HEK293 (cell line): ENCODE results near the gene EMSY.

Experiments used
- CTCF ChIP-seq: fragments of 450-650 bp; formaldehyde crosslinking; IDR thresholded peaks from 2 replicates; pipeline ENCODE4 v1.5.1; 2016; ENCODE audit warnings: missing biosample characterization, missing genetic modification characterization
- KLF10 ChIP-seq: fragments of 450-650 bp; IDR thresholded peaks from 2 replicates; pipeline ENCODE4 v1.5.1; 2018; ENCODE audit warnings: missing biosample characterization, mild to moderate bottlenecking, missing genetic modification characterization
- REST ChIP-seq: fragments of 450-650 bp; formaldehyde crosslinking; IDR thresholded peaks from 2 replicates; pipeline ENCODE4 v1.5.1; 2016; ENCODE audit warnings: missing biosample characterization, missing genetic modification characterization
- ZBTB17 ChIP-seq: fragments of 450-650 bp; formaldehyde crosslinking; IDR thresholded peaks from 2 replicates; pipeline ENCODE4 v1.5.1; 2016; ENCODE audit warnings: missing biosample characterization, missing genetic modification characterization
- ZFP37 ChIP-seq: fragments of 450-650 bp; formaldehyde crosslinking; IDR thresholded peaks from 2 replicates; pipeline ENCODE4 v1.5.1; 2016; ENCODE audit warnings: missing biosample characterization, missing genetic modification characterization
- ZFP41 ChIP-seq: fragments of 450-650 bp; formaldehyde crosslinking; IDR thresholded peaks from 2 replicates; pipeline ENCODE4 v1.5.1; 2016; ENCODE audit warnings: missing biosample characterization, missing genetic modification characterization, borderline replicate concordance
- ZNF324 ChIP-seq: fragments of 450-650 bp; formaldehyde crosslinking; IDR thresholded peaks from 2 replicates; pipeline ENCODE4 v1.5.1; 2016; ENCODE audit warnings: missing biosample characterization, missing genetic modification characterization
- ZNF362 ChIP-seq: fragments of 450-650 bp; formaldehyde crosslinking; IDR thresholded peaks from 2 replicates; pipeline ENCODE4 v1.5.1; 2016; ENCODE audit warnings: missing biosample characterization, missing genetic modification characterization
- ZNF449 ChIP-seq: fragments of 450-650 bp; formaldehyde crosslinking; IDR thresholded peaks from 2 replicates; pipeline ENCODE4 v1.5.1; 2017; ENCODE audit warnings: missing biosample characterization, mild to moderate bottlenecking, missing genetic modification characterization, moderate library complexity
- ZNF624 ChIP-seq: fragments of 450-650 bp; formaldehyde crosslinking; IDR thresholded peaks from 2 replicates; pipeline ENCODE4 v1.5.1; 2017; ENCODE audit warnings: missing biosample characterization, missing genetic modification characterization

GRCh38 chr11:76410851-76411357 is 33.9 kb upstream of the EMSY start:
- TF ChIP-seq CTCF (no peak), REST (tag by site-specific recombination) (no peak), ZFP37 (tag by site-specific recombination) (no peak), ZNF324 (tag by site-specific recombination) (no peak), ZBTB17 (tag by site-specific recombination) (no peak), ZNF449 (tag by site-specific recombination) (no peak), ZFP41 (tag by site-specific recombination) (no peak), KLF10 (tag by site-specific recombination) (no peak), ZNF362 (tag by site-specific recombination) (no peak), ZNF624 (tag by site-specific recombination) (no peak)
